GM23338 (cell line): ENCODE results near the gene CORT. TPM values are rescaled to one million over a fixed set of nuclear protein-coding genes. Genes with fewer than 3 reads are reported as not detected.
"Not testable (repeated sequence)": the region's sequence is repeated elsewhere in the genome, so short reads cannot be mapped to it uniquely, and the experiment has no call there.

Source experiments
- ATAC-seq: fragments of 200-7000 bp; cut with Tn5 transposase; 3 replicates; pipeline ENCODE4 v1.9.1; 2020
- DNase-seq: peaks from one replicate; pipeline ENCODE4 v3.0.0-alpha.2; 2015; ENCODE audit warnings: low spot score
- H2AFZ ChIP-seq: fragments of 200-600 bp; sonication (generic); 2 replicates; pipeline ENCODE4 v1.8.0; 2016; ENCODE audit warnings: antibody characterized with exemption, mild to moderate bottlenecking, moderate library complexity
- H3F3A ChIP-seq: fragments of 200-600 bp; sonication (generic); replicated peaks from 2 replicates; pipeline ENCODE4 v1.8.0; 2017; ENCODE audit warnings: antibody characterized with exemption, mixed run types, low read depth
- H3K27ac ChIP-seq: fragments of 200-600 bp; sonication (generic); 2 replicates; pipeline ENCODE4 v1.6.1; 2016; ENCODE audit warnings: low read depth
- H3K27me3 ChIP-seq: fragments of 200-600 bp; sonication (generic); 2 replicates; pipeline ENCODE4 v1.8.0; 2016; ENCODE audit warnings: mild to moderate bottlenecking, mixed run types, moderate library complexity; ENCODE audit not compliant: insufficient read depth
- H3K36me3 ChIP-seq: fragments of 200-600 bp; sonication (generic); 2 replicates; pipeline ENCODE4 v1.8.0; 2016; ENCODE audit warnings: mild to moderate bottlenecking; ENCODE audit not compliant: insufficient read depth
- H3K4me1 ChIP-seq: fragments of 200-600 bp; sonication (generic); 2 replicates; pipeline ENCODE4 v1.8.0; 2016; ENCODE audit warnings: mild to moderate bottlenecking, moderate library complexity; ENCODE audit not compliant: insufficient read depth
- H3K4me2 ChIP-seq: fragments of 200-600 bp; sonication (generic); 2 replicates; pipeline ENCODE4 v1.7.1; 2017; ENCODE audit warnings: mixed run types
- H3K4me3 ChIP-seq: fragments of 200-600 bp; sonication (generic); 2 replicates; pipeline ENCODE4 v1.6.1; 2016; ENCODE audit warnings: mixed run types
- H3K79me2 ChIP-seq: fragments of 200-600 bp; sonication (generic); replicated peaks from 2 replicates; pipeline ENCODE4 v1.8.0; 2017; ENCODE audit warnings: mild to moderate bottlenecking; ENCODE audit not compliant: insufficient read depth
- H3K9me2 ChIP-seq: fragments of 200-600 bp; sonication (generic); 2 replicates; pipeline ENCODE4 v1.8.0; 2017; ENCODE audit not compliant: insufficient read depth
- H4K20me1 ChIP-seq: fragments of 200-600 bp; sonication (generic); replicated peaks from 2 replicates; pipeline ENCODE4 v1.8.0; 2017; ENCODE audit warnings: mild to moderate bottlenecking; ENCODE audit not compliant: insufficient read depth
- H3K27ac Mint-ChIP-seq: 2 replicates; pipeline ENCODE4 v1.8.0; 2020; ENCODE audit warnings: inconsistent platforms, mild to moderate bottlenecking, moderate library complexity, mixed read lengths
- H3K27me3 Mint-ChIP-seq: 3 replicates; pipeline ENCODE4 v1.8.0; 2022; ENCODE audit warnings: low read depth, mild to moderate bottlenecking, moderate library complexity, mixed read lengths, inconsistent platforms; ENCODE audit not compliant: insufficient read depth, poor library complexity
- H3K36me3 Mint-ChIP-seq: 3 replicates; pipeline ENCODE4 v1.8.0; 2021; ENCODE audit warnings: low read depth, mild to moderate bottlenecking, inconsistent platforms, moderate library complexity, mixed read lengths
- H3K4me1 Mint-ChIP-seq: 3 replicates; pipeline ENCODE4 v1.8.0; 2020; ENCODE audit warnings: mild to moderate bottlenecking, inconsistent platforms, mixed read lengths
- H3K4me3 Mint-ChIP-seq: 3 replicates; pipeline ENCODE4 v1.8.0; 2021; ENCODE audit warnings: moderate library complexity, mild to moderate bottlenecking, inconsistent platforms, mixed read lengths
- H3K9me3 Mint-ChIP-seq: 3 replicates; pipeline ENCODE4 v1.8.0; 2020; ENCODE audit warnings: moderate library complexity, mild to moderate bottlenecking, inconsistent platforms, mixed read lengths
- CREB1 ChIP-seq: fragments of 250-450 bp; sonication (Bioruptor Pico); IDR thresholded peaks from 2 replicates; pipeline ENCODE4 v1.5.0; 2020; ENCODE audit warnings: low read depth, mild to moderate bottlenecking, moderate library complexity
- CTCF ChIP-seq, 2 experiments: fragments of 200-600 bp in 1 of 2; sonication (generic) in 1 of 2; conservative IDR thresholded peaks; 2 replicates each; pipeline versions ENCODE4 v1.5.1 to v1.6.1; 2016 to 2017; ENCODE audit warnings: antibody characterized with exemption in 2 of 2, low read depth in 2 of 2, mild to moderate bottlenecking in 2 of 2, moderate library complexity in 1 of 2
- ETS1 ChIP-seq: IDR thresholded peaks from 2 replicates; pipeline ENCODE4 v1.6.1; 2016; ENCODE audit warnings: antibody characterized with exemption
- EZH2 ChIP-seq: fragments of 200-600 bp; sonication (generic); IDR thresholded peaks from one replicate; pipeline ENCODE4 v1.8.0; 2017; ENCODE audit warnings: antibody characterized with exemption, mild to moderate bottlenecking, low read depth; ENCODE audit not compliant: unreplicated experiment
- STAT1 ChIP-seq: IDR thresholded peaks from one replicate; pipeline ENCODE4 v1.6.1; 2016; ENCODE audit warnings: antibody characterized with exemption; ENCODE audit not compliant: unreplicated experiment
- ZNF331 ChIP-seq: fragments of 250-450 bp; sonication (Bioruptor Pico); IDR thresholded peaks from 2 replicates; pipeline ENCODE4 v1.5.0; 2020; ENCODE audit warnings: low read depth, mild to moderate bottlenecking, moderate library complexity
- ZNF462 ChIP-seq: fragments of 250-450 bp; sonication (Bioruptor Pico); IDR thresholded peaks from 2 replicates; pipeline ENCODE4 v1.5.0; 2020; ENCODE audit warnings: mild to moderate bottlenecking, moderate library complexity
- polyA plus RNA-seq: library from polyadenylated mRNA; unstranded; fragments of >200 nt; fragmentation: Nextera tagmentation; extraction: Ambion mirVana; gene quantifications from 2 replicates; pipeline ENCODE4 v1.2.1, GENCODE V29; 2016
- total RNA-seq: library from RNA; depleted of rRNA; stranded (reverse); fragments of >200 nt; shearing (Covaris generic); gene quantifications from 2 replicates; pipeline ENCODE4 v1.2.3, GENCODE V29; 2014

The CORT gene
- total and polyA plus RNA-seq, 2 experiments from 2014 or later, result 1.4 TPM; not detected in 1

DNA sequence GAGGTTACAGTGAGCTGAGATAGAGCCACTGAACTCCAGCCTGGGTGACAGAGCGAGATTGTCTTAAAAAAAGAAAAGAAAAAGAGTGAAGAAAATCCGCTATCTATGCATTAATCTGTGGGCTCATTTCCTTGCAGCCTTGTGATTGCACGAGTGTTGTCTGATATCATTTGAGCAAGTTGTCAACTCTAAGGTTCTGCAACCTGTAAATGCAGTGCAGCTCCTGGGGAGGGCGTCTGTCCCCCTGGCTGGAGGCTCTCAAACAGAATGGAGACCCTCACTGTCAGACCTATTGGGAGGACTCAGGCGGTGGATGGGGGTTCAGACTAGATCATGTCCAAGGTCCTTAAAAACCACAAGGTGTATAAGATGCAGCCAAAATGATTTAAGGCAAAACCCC, 6.2 kb downstream of the CORT start:
- TF ChIP-seq CTCF (conservative IDR thresholded peaks at IDR 0.05; ENCODE audit: low read depth in 2 of 2) (peak; percentile 52 to 56), CREB1 (CRISPR knock-in tag) (no peak)
- H3K79me2 ChIP-seq, result no peaks in the 10 kb centered on the region
- H3K27ac Mint-ChIP-seq, result no peak overlapping the region
- H3K9me3 Mint-ChIP-seq, result peaks cover 5% of the 10 kb centered on the region; the same call in 2 of the 3 replicates
- peaks cover 8% of the 10 kb centered on the region for H3K4me1 Mint-ChIP-seq
- no peak overlapping the region for H3K4me3 ChIP-seq
- no peak overlapping the region for H3K4me3 Mint-ChIP-seq
- peaks cover 9% of the 10 kb centered on the region for H3K4me1 ChIP-seq
- no peaks in the 10 kb centered on the region for H3K9me2 ChIP-seq
- H3K27me3 ChIP-seq, result no peaks in the 10 kb centered on the region
- peaks cover 8% of the 10 kb centered on the region for H3K27me3 Mint-ChIP-seq
- peaks cover 10% of the 10 kb centered on the region; the same call in 1 of the 2 replicates for H3F3A ChIP-seq
- no peak overlapping the region for H3K27ac ChIP-seq
- H4K20me1 ChIP-seq, result no peaks in the 10 kb centered on the region
- H3K36me3 Mint-ChIP-seq, result peaks cover 28% of the 10 kb centered on the region
- DNase-seq (peak; percentile 45), ATAC-seq (peak; percentile 46)
- peaks cover 14% of the 10 kb centered on the region for H3K36me3 ChIP-seq
- no peak overlapping the region for H3K4me2 ChIP-seq
- H2AFZ ChIP-seq, result no peak overlapping the region

DNA sequence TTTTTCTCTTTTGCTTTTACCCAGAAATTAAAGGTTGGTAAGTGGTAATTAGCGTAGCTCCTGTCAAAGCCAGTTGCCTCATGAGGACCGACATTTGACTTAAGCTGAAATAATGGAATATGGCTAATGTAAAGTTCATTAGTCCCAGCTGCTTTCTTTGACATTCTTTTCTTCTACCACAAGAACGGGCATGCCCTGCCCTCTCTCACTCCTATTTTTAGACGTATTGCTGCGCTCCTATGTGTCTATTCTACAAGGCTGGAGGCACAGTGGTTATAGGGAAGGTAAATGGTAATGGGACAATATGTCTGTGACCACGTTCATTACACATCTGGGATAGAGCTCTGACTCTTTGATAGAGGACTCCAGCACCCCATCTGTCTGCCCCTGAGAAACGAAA, 6.8 kb downstream of the CORT start:
- Histone ChIP-seq H3K9me2 (no peaks in the 10 kb centered on the region), H3K36me3 (peaks cover 16% of the 10 kb centered on the region), H3K27me3 (no peaks in the 10 kb centered on the region), H3K4me1 (peaks cover 3% of the 10 kb centered on the region), H4K20me1 (no peaks in the 10 kb centered on the region), H3K79me2 (no peaks in the 10 kb centered on the region), H3K4me2 (no peak overlapping the region), H3K4me3 (no peak overlapping the region), H2AFZ (no peak overlapping the region), H3F3A (peaks cover 12% of the 10 kb centered on the region; the same call in 1 of the 2 replicates), H3K27ac (peak overlapping the region; percentile 59; the same call in 1 of the 2 replicates)
- Mint-ChIP-seq H3K4me3 (no peak overlapping the region), H3K27ac (no peak overlapping the region), H3K9me3 (peaks cover 5% of the 10 kb centered on the region; the same call in 2 of the 3 replicates), H3K4me1 (peaks cover 2% of the 10 kb centered on the region), H3K27me3 (peaks cover 8% of the 10 kb centered on the region), H3K36me3 (peaks cover 34% of the 10 kb centered on the region)
- no peak for ATAC-seq
- no peak for TF ChIP-seq ETS1
- TF ChIP-seq STAT1, result no peak
- TF ChIP-seq ZNF462 (CRISPR knock-in tag), result no peak
- TF ChIP-seq EZH2, result no peak
- no peak for TF ChIP-seq ZNF331 (CRISPR knock-in tag)
- DNase-seq, result no peak

GRCh38 chr1:10457462-10457861, 7.6 kb downstream of the CORT start:
- not testable (repeated sequence) for H3K27me3 ChIP-seq, H3K4me3 ChIP-seq, H3K4me1 Mint-ChIP-seq, H3K27me3 Mint-ChIP-seq, H3K4me3 Mint-ChIP-seq, ATAC-seq, H3K79me2 ChIP-seq, H3K4me1 ChIP-seq, DNase-seq, H4K20me1 ChIP-seq, H3K9me2 ChIP-seq, H3K9me3 Mint-ChIP-seq, H3K4me2 ChIP-seq, H3K27ac Mint-ChIP-seq, H2AFZ ChIP-seq
- peaks cover 18% of the 10 kb centered on the region for H3K36me3 ChIP-seq
- peaks cover 20% of the 10 kb centered on the region; the same call in 1 of the 2 replicates for H3F3A ChIP-seq
- H3K27ac ChIP-seq, result 0 out of 2 replicates have a peak overlapping the region, but pooled peaks have one; percentile 59
- peaks cover 42% of the 10 kb centered on the region for H3K36me3 Mint-ChIP-seq
